Esophagus muscularis mucosa (tissue), 3 donors: ENCODE data around the gene TTLL12.

Experiments
- EP300 ChIP-seq: sonication (generic); formaldehyde crosslinking; IDR thresholded peaks from one replicate; pipeline ENCODE4 v1.6.1; 2017; ENCODE audit warnings: antibody characterized with exemption
- TF ChIP-seq, protein P1 (sequence below), 3 experiments: fragments of 200-600 bp in 2 of 3; fragments of 450-650 bp in 1 of 3; sonication (generic) in 2 of 3; IDR thresholded peaks; one replicate each; pipeline ENCODE4 v1.5.1; 2017 to 2019; ENCODE audit warnings: antibody characterized with exemption in 3 of 3, mild to moderate bottlenecking in 2 of 3, moderate library complexity in 1 of 3

DNA sequence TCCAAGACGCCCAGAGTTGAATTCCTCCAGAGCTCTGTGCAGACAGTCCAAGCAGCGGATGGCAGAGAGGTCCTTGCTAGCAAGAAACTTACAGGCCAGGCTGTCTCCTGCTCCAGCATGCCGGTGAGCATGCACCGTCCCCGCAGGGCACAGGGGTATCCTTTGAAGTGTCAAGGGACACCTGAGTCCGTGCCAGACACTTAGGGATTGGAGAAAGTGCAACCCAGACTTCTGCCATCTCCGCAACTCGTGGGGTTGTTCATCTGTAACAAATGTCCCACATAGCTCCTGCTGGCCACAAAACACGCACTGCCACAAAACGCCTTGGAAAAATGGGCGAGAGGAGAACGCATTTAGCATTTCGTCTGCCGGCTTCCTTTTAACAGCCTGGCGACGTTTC lies 22.3 kb downstream of the TTLL12 start:
- TF ChIP-seq, protein P1, sequence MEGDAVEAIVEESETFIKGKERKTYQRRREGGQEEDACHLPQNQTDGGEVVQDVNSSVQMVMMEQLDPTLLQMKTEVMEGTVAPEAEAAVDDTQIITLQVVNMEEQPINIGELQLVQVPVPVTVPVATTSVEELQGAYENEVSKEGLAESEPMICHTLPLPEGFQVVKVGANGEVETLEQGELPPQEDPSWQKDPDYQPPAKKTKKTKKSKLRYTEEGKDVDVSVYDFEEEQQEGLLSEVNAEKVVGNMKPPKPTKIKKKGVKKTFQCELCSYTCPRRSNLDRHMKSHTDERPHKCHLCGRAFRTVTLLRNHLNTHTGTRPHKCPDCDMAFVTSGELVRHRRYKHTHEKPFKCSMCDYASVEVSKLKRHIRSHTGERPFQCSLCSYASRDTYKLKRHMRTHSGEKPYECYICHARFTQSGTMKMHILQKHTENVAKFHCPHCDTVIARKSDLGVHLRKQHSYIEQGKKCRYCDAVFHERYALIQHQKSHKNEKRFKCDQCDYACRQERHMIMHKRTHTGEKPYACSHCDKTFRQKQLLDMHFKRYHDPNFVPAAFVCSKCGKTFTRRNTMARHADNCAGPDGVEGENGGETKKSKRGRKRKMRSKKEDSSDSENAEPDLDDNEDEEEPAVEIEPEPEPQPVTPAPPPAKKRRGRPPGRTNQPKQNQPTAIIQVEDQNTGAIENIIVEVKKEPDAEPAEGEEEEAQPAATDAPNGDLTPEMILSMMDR (IDR thresholded peaks at IDR 0.05) = no peak
- no peak for TF ChIP-seq EP300
